ENCODE results near the gene LRRC75A.
"Not testable (repeated sequence)": the region's sequence is repeated elsewhere in the genome, so short reads cannot be mapped to it uniquely, and the experiment has no call there.

The LRRC75A gene

GRCh38 chr17:16471295-16471694, 20.7 kb downstream of the LRRC75A start:
- DNase-seq: no peak

DNA sequence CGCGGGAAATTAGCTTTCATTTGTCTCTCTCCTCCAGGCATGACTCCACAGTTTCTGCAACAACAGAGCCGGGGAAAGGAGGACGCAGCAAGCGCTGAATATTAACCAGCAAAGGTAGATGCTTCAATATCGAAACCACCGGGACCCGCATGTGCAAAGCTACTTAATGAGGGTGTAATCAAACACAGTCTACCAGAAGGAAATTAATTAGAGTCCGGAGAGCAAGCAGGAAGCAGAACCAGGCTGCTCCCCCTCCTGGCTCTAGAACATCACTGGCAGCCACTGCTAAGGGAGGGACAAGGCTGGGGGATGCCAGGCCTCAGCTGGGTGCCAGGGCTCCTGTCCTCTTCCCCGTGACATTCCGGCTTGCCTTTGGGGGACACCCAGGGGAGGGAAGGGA, 21.7 kb downstream of the LRRC75A start:
- no peak for DNase-seq

GRCh38 chr17:16468428-16468992, 23.5 kb downstream of the LRRC75A start:
- DNase-seq: no peak

GRCh38 chr17:16467886-16468285, 24.1 kb downstream of the LRRC75A start:
- DNase-seq: no peak

- DNase-seq: no peak
Observed at GRCh38 chr17:16467044-16467443, 24.9 kb downstream of the LRRC75A start.

DNA sequence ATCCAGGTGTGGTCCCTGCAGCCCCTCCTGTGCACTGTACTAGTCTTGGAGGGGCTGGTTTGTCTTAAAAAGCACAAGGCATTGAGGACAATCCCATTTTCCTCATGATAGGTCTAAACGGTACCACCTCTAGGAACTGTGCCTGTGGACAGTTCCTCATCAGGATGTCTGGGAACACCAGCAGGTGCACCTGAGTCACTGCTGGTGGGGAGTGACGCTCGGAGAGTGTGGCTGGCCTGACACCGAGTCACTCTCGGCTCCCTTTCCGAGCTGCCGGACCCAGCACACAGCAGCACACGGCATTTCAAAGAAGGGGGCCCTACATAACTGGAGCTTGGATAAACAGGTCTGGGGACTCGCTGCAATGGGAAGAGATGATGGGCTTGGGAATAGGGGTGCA, 25.6 kb downstream of the LRRC75A start:
- DNase-seq: no peak

- DNase-seq: no peak
Observed at GRCh38 chr17:16465861-16466338, 26.1 kb downstream of the LRRC75A start.

DNA sequence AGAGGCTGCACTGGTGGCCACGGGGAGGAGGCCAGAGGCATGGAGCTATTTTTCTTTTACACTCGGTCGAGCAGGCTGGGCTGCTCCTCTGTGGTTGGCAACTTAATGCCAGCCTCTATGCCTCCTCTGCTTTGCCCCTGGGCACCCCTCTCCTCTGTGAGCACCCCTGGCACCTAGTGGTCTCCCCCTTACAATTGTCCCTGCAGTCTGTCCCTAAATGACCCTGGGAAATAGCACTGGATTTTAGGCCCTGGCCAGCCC, 27.0 kb downstream of the LRRC75A start:
- DNase-seq: no peak

GRCh38 chr17:16464303-16465051, 27.5 kb downstream of the LRRC75A start:
- DNase-seq: no peak

DNA sequence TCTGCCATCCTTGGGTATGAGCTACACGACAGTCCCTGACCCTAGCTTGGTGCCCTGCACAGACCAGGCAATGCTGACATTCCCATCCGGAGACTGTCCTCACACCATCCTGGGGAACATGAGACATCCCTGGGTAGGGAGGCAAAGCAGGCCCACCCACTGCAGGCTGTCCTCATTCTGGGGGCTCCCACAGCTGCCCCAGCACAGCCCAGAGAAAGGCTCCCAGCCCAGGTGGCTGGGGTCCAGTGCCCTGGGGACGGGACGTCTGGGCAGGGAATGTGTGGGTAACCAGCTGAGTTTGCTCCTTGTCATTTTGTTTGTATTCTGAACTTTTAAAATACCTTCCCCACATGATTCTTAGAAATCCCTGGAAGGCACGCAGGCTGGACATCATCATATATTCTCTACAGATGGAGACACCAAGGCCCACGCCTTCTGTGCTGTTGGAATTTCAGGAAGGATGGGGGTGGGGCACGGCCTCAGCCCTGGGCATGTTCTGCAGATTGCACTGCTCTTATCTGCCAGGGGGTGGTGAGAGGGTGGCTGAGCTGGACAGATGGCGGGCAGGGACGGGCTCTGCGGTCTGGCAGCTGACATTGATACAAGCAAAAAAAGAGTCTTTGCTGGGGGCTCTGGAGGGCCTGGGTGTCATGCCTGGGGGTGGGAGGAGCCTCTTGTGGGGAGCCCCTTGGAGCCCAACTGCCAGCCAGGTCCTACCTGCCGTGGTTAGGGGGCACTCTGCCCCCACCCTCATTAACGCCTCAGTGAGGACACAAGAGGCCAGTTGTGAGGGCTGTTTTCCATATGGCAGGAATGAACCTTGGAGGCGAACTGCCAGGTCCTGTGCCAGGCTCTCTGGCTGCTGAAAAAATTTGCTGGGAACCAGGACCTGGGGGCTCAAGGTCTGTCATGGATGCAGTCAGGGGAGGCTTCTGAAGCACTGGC, 28.4 kb downstream of the LRRC75A start:
- no peak for DNase-seq

DNA sequence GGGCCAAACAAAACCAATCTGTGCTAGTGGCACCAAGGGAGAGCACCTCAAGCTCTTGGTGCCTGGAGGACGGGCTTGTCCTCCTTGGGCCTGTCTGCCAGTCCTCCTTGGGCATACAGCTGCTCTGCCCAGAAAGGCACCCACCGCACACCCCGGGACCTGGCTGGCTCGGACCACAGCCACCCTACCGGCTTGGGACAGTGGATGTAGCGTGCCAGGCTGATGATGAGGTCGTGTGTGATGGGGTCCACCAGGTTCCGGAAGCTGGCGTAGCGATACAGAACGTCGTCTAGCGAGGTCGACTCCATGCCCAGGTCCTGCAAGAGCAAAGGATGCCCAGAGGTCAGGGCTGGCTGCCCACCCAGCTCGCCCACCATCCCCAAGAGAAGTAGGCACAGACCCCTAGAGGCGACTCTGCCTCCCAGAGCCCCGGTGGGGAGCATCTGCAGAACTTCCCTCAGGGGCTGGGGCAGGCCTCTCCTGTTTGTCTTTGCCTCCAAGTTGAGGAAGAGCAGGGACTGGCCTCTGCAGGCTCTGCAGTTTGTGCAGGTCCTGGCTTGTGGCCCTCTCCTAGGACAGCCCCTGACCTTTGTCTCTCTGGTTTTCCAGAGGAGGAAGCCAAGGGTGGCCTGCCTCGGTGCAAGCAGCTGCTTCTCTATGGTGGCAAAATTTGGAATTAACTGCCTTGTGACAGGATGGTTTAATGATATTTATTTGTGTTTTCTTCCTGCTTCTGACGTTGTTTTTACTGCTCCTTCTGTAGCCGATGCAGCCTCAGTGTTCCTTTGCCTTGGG, 29.7 kb downstream of the LRRC75A start:
- no peak for DNase-seq

GRCh38 chr17:16461606-16461866, 30.5 kb downstream of the LRRC75A start:
- no peak for DNase-seq

DNA sequence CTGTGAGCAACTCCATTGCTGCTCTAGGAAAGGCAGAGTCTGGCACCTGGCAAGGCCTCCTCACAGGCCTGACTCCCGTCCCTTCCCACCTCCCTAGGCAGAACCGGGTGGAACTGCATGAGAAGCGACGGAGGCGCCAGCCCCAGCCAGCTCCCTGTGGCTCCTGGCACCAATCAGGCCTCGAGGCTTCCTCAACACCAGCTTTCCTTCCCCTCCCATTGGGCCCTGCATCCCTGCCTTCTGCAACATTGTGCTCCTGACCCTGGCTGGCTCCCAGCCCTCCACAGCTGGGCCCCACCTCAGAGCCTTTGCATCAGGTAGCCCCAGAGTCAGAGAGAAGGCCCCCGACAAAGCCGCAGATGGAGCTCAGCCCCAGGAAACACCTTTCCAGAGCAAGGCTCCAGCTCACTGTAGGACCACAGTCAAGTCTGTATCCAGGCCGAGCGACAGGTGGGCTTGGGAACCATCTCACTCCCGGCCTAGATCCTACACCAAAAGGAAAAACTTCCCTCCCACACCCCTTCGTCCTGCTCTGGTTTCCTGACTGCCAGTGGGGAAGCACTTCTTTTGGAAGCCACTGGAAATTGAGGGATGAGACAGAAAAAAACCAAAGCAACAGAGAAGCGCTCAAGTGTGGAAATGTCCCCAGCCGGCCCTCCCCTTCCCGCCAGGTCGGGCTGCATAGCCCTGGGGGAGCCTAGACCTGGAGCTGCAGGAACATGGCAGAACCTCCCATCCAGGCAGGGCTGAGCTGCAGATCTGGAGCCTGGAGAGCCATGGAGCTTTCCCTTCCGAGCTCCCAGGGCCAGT, 31.0 kb downstream of the LRRC75A start:
- DNase-seq: no peak

- no peak for DNase-seq
Observed at GRCh38 chr17:16459855-16460550, 32.0 kb downstream of the LRRC75A start.

- DNase-seq: no peak
Observed at GRCh38 chr17:16459271-16459670, 32.7 kb downstream of the LRRC75A start.

DNA sequence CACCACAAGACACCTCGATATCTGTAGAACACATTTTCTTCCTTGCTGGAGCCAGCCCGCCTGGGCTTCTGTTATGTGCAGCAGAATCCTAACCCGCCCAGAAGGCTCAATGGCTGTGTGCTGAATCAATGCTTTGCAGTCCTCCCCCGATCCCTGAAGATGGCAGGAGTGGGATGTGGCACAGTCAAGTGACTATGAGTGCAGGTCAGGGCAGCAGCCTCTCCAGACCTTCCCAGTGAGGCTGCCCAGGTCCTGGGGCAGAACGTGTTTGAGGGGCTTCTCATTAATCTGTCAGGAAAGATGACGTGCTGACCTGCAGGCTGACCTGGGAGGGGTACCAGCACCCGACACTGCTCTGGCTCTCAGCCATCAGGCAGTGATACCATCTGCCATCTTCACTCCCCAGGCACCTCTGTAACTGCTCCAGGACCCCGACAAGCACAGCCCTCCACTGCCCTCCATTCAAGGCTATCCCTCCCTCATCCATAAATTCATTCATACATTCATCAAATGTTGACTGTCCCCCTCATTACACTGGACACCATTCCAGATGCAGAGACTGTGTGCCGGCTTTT, 35.2 kb downstream of the LRRC75A start:
- DNase-seq: no peak

GRCh38 chr17:16455997-16456741, 35.8 kb downstream of the LRRC75A start:
- no peak for DNase-seq

DNA sequence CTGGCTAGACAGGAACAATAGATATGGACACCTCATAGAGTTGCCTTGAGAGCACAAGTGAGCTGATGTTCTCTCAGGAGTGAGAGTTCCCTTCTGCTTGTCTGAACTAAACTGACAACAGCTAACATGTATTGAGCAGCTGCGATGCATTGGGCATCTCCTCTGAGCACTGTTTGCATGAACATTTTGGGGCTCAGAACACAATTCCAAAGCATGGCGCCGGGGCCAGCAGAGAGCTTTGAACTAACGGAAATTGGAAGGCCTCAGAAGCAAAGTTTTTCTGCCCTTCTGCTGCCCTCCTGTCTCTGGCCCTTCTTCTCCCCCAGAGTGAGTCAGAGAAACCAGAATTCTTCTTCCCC, 38.5 kb downstream of the LRRC75A start:
- no peak for DNase-seq

GRCh38 chr17:16452268-16452667, 39.7 kb downstream of the LRRC75A start:
- not testable (repeated sequence) for DNase-seq

- no peak for DNase-seq
Observed at GRCh38 chr17:16450028-16450427, 42.0 kb downstream of the LRRC75A start.

GRCh38 chr17:16449121-16449570, 42.8 kb downstream of the LRRC75A start:
- DNase-seq: no peak
